ENCODE data around the gene NHLRC3.

GRCh38 chr13:39073983-39074382 is 35.7 kb downstream of the NHLRC3 start:
- TF ChIP-seq CTCF (IDR thresholded peaks at IDR 0.05) (no peak), POLR2A (IDR thresholded peaks at IDR 0.05) (no peak)
